OCI-LY7 (cell line): ENCODE results near the gene ZNF74.

Experiments used
- EZH2phosphoT487 ChIP-seq: fragments of 200-600 bp; sonication (generic); IDR thresholded peaks from 2 replicates; pipeline ENCODE4 v1.6.1; 2018; ENCODE audit warnings: low read depth, borderline replicate concordance, mild to moderate bottlenecking, mixed run types, antibody characterized with exemption, low read length, moderate library complexity, mixed read lengths
- TF ChIP-seq, protein P1 (sequence below): fragments of 200-600 bp; sonication (generic); conservative IDR thresholded peaks from 2 replicates; pipeline ENCODE4 v1.5.1; 2014; ENCODE audit warnings: mild to moderate bottlenecking, antibody characterized with exemption, low read length, moderate library complexity, mixed read lengths

DNA sequence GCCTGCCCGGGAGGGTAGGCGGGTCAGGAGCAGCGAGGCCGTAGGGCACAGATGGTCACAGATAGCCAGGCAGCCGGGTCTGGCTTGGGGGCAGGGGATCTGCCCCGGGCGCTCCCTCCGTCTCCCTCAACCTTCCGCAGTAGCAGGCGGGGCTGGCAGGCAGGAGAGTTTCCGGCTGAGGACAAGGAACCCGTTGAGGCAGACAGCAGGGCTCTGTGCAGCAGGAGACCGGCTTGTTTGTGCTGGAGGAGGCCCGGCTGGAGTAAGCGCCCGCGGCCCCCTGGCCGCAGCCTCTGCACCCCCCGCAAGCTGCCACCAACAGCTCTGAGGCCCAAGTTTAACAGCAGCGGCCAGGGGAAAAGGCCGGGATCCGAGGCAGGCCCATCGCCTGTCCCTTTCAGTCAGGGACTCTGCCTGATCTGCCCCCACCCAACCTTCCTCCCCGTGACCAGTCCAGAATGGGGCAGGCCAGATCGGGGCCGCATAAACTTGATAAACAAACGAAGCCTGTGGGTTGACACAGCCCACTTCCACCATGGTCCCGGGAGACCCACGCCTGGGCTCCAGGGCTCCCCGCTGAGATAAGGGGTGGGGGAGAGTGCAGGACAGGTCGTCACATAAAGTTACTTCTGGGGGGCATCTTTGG lies 30.1 kb downstream of the ZNF74 start:
- TF ChIP-seq EZH2phosphoT487 = no peak
- TF ChIP-seq, protein P1, sequence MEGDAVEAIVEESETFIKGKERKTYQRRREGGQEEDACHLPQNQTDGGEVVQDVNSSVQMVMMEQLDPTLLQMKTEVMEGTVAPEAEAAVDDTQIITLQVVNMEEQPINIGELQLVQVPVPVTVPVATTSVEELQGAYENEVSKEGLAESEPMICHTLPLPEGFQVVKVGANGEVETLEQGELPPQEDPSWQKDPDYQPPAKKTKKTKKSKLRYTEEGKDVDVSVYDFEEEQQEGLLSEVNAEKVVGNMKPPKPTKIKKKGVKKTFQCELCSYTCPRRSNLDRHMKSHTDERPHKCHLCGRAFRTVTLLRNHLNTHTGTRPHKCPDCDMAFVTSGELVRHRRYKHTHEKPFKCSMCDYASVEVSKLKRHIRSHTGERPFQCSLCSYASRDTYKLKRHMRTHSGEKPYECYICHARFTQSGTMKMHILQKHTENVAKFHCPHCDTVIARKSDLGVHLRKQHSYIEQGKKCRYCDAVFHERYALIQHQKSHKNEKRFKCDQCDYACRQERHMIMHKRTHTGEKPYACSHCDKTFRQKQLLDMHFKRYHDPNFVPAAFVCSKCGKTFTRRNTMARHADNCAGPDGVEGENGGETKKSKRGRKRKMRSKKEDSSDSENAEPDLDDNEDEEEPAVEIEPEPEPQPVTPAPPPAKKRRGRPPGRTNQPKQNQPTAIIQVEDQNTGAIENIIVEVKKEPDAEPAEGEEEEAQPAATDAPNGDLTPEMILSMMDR = no peak
